Measurements from ENCODE around the gene PLSCR5.

- TF ChIP-seq CTCF (IDR thresholded peaks at IDR 0.05; ENCODE audit: borderline replicate concordance, extremely low read depth, low read length, poor library complexity, severe bottlenecking) (no peak), EZH2 (IDR thresholded peaks at IDR 0.05; ENCODE audit: borderline replicate concordance, low read depth, low read length, severe bottlenecking) (no peak)
Measured at GRCh38 chr3:146634346-146634745, 29.2 kb upstream of the PLSCR5 start.

Data from DND-41 (cell line).